A673 (cell line): ENCODE data around the gene LGR4. TPM values are rescaled to one million over a fixed set of nuclear protein-coding genes. Genes with fewer than 3 reads are reported as not detected.

ENCODE experiments used
- BruUV-seq: library from RNA; stranded (reverse); fragments of 400-500 nt; replicated peaks from 2 replicates; lab custom pipeline; 2021; lab: Mats Ljungman, UMichigan
- CTCF ChIA-PET: fragments of 300-600 bp; sonication (Branson Sonifier 250); formaldehyde crosslinking; loops from one replicate; lab custom pipeline; 2022; ENCODE audit warnings: antibody characterized with exemption; lab: Charles Lee
- POLR2A ChIA-PET: fragments of 300-600 bp; sonication (Branson Sonifier 250); formaldehyde crosslinking; loops from one replicate; lab custom pipeline; 2022; ENCODE audit warnings: antibody characterized with exemption; ENCODE audit not compliant: low non-redundant PET; lab: Charles Lee
- DNase-seq: peaks from one replicate; pipeline ENCODE4 v3.0.0-alpha.2; 2015; ENCODE audit warnings: low spot score
- H3K27ac ChIP-seq: fragments of 200-600 bp; sonication (generic); 2 replicates; pipeline ENCODE4 v1.5.1; 2016; ENCODE audit warnings: mixed run types, low read depth, mild to moderate bottlenecking, mixed read lengths, antibody characterized with exemption, low read length; ENCODE audit not compliant: poor library complexity, severe bottlenecking
- H3K27me3 ChIP-seq: fragments of 200-600 bp; sonication (generic); replicated peaks from 2 replicates; pipeline ENCODE4 v1.6.1; 2017; ENCODE audit warnings: mixed run types, low read depth, mild to moderate bottlenecking, mixed read lengths, antibody characterized with exemption, low read length; ENCODE audit not compliant: insufficient read depth, poor library complexity
- H3K36me3 ChIP-seq: fragments of 200-600 bp; sonication (generic); 2 replicates; pipeline ENCODE4 v1.6.1; 2016; ENCODE audit warnings: mixed run types, mild to moderate bottlenecking, mixed read lengths, antibody characterized with exemption, low read length; ENCODE audit not compliant: insufficient read depth, poor library complexity, severe bottlenecking
- H3K4me1 ChIP-seq: fragments of 200-600 bp; sonication (generic); 2 replicates; pipeline ENCODE4 v1.6.1; 2017; ENCODE audit warnings: mixed run types, mild to moderate bottlenecking, mixed read lengths, antibody characterized with exemption, low read length; ENCODE audit not compliant: insufficient read depth, poor library complexity, severe bottlenecking
- H3K4me3 ChIP-seq: fragments of 200-600 bp; sonication (generic); 2 replicates; pipeline ENCODE4 v1.5.1; 2016; ENCODE audit warnings: low read depth, mixed run types, mild to moderate bottlenecking, mixed read lengths, low read length; ENCODE audit not compliant: poor library complexity, severe bottlenecking
- H3K9me3 ChIP-seq: fragments of 200-600 bp; sonication (generic); 2 replicates; pipeline ENCODE4 v1.6.1; 2016; ENCODE audit warnings: mixed run types, low read depth, mild to moderate bottlenecking, mixed read lengths, antibody characterized with exemption, low read length; ENCODE audit not compliant: poor library complexity, severe bottlenecking
- EZH2 ChIP-seq: fragments of 200-600 bp; sonication (generic); IDR thresholded peaks from 2 replicates; pipeline ENCODE4 v1.6.1; 2017; ENCODE audit warnings: borderline replicate concordance, low read depth, mild to moderate bottlenecking, mixed read lengths, antibody characterized with exemption, low read length; ENCODE audit not compliant: poor library complexity, severe bottlenecking
- intact Hi-C: fragments of 100-400 bp; cut with micrococcal nuclease; formaldehyde crosslinking; loops from one replicate; pipeline ENCODE4 v1.10.0; 2022; ENCODE audit not compliant: unreplicated experiment
- total RNA-seq: library from RNA; stranded (reverse); gene quantifications from 2 replicates; pipeline ENCODE4 v1.2.3, GENCODE V29; 2021
- TF ChIP-seq, protein P1 (sequence below): fragments of 300-800, 200-600 bp; sonication (generic); conservative IDR thresholded peaks from 2 replicates; pipeline ENCODE4 v1.5.1; 2017; ENCODE audit warnings: low read depth, mild to moderate bottlenecking, antibody characterized with exemption, low read length, moderate library complexity, mixed read lengths

LGR4 gene
- total RNA-seq, 1 experiment from 2014 or later: 24.7 TPM

DNA sequence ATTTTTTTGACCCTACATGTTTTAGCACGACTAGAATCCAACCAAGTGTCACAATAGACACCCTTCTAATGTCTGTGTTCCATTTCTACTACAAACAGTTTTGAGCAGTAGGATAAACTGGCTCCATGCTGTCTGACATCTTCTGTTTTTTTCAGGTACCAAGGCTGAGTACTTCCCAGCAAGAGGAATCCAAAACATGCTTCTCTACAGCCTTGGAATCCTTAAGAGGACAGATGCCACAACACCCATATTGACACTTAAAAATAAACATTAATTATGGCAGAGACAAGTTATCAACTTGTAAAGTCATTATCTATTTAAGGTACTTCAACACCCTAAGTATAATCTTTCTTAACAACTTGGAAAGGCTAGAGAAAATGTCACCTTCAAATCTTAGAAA lies 54.2 kb downstream of the LGR4 start:
- DNase-seq: no peak
- BruUV-seq: no TSS peak
- H3K4me1 ChIP-seq: peaks cover 9% of the 10 kb centered on the region
- no peaks in the 10 kb centered on the region for H3K27me3 ChIP-seq
- intact Hi-C loops: no loop called here
- H3K27ac ChIP-seq: no peak overlapping the region
- ChIA-PET CTCF (no interaction called here), POLR2A (no interaction called here)
- TF ChIP-seq EZH2: no peak
- TF ChIP-seq, protein P1, sequence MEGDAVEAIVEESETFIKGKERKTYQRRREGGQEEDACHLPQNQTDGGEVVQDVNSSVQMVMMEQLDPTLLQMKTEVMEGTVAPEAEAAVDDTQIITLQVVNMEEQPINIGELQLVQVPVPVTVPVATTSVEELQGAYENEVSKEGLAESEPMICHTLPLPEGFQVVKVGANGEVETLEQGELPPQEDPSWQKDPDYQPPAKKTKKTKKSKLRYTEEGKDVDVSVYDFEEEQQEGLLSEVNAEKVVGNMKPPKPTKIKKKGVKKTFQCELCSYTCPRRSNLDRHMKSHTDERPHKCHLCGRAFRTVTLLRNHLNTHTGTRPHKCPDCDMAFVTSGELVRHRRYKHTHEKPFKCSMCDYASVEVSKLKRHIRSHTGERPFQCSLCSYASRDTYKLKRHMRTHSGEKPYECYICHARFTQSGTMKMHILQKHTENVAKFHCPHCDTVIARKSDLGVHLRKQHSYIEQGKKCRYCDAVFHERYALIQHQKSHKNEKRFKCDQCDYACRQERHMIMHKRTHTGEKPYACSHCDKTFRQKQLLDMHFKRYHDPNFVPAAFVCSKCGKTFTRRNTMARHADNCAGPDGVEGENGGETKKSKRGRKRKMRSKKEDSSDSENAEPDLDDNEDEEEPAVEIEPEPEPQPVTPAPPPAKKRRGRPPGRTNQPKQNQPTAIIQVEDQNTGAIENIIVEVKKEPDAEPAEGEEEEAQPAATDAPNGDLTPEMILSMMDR: no peak
- H3K4me3 ChIP-seq: no peak overlapping the region
- H3K36me3 ChIP-seq: no peaks in the 10 kb centered on the region
- no peaks in the 10 kb centered on the region for H3K9me3 ChIP-seq

- POLR2A ChIA-PET: no interaction called here
Observed at GRCh38 chr11:27416568-27417176, 55.9 kb downstream of the LGR4 start.

DNA sequence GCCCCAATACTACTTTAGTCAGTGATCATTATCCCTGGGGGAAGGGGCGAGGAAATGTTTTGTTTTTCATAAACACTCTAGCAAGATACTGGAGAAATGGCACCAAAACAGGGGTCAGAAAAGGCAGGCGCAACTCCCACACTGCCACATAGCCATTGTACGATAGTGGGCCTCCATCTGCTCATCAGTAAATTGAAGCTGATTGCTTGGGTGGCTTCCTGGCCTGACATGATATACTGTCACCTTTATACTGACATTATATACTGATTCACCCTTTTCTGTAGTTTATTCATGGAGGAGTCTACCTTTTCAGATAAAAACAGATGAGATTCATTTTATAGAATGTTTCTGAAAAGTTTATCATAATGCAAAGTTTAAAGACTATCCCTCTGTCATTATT lies 57.9 kb downstream of the LGR4 start:
- intact Hi-C loops: no loop called here
- no TSS peak for BruUV-seq

More at GRCh38 chr11:27416568-27417176, 55.9 kb downstream of the LGR4 start:
- Histone ChIP-seq H3K27me3 (no peaks in the 10 kb centered on the region), H3K4me3 (no peak overlapping the region), H3K27ac (no peak overlapping the region), H3K4me1 (no peaks in the 10 kb centered on the region), H3K36me3 (no peaks in the 10 kb centered on the region), H3K9me3 (no peaks in the 10 kb centered on the region)
- no peak for DNase-seq
- CTCF ChIA-PET: no interaction called here
- BruUV-seq: no TSS peak
- intact Hi-C loops: no loop called here
- TF ChIP-seq, protein P1: no peak
- TF ChIP-seq EZH2: no peak

More for the DNA sequence above, 57.9 kb downstream of the LGR4 start:
- POLR2A ChIA-PET: no interaction called here
- H3K27me3 ChIP-seq: no peaks in the 10 kb centered on the region
- H3K27ac ChIP-seq: no peak overlapping the region
- CTCF ChIA-PET: no interaction called here
- no peak for DNase-seq
- H3K4me3 ChIP-seq: no peak overlapping the region
- no peaks in the 10 kb centered on the region for H3K9me3 ChIP-seq
- no peaks in the 10 kb centered on the region for H3K36me3 ChIP-seq
- TF ChIP-seq, protein P1: no peak
- TF ChIP-seq EZH2: no peak
- no peaks in the 10 kb centered on the region for H3K4me1 ChIP-seq
